HG02759 (cell line): Measurements from ENCODE around the gene PIK3CG.
"Not testable (repeated sequence)": the region's sequence is repeated elsewhere in the genome, so short reads cannot be mapped to it uniquely, and the experiment has no call there.

Source experiments
- ATAC-seq: cut with Tn5 transposase; IDR thresholded peaks from one replicate; pipeline ENCODE4 v1.9.1; 2021; ENCODE audit warnings: mild to moderate bottlenecking, moderate library complexity; ENCODE audit not compliant: unreplicated experiment

The PIK3CG gene

GRCh38 chr7:106865130-106866041 lies at the start of gene PIK3CG:
Gene PIK3CG (plus strand): TSS chr7:106865282. CDS start chr7:106867562, 2,280 bp downstream.
- peak; percentile 69 for ATAC-seq

DNA sequence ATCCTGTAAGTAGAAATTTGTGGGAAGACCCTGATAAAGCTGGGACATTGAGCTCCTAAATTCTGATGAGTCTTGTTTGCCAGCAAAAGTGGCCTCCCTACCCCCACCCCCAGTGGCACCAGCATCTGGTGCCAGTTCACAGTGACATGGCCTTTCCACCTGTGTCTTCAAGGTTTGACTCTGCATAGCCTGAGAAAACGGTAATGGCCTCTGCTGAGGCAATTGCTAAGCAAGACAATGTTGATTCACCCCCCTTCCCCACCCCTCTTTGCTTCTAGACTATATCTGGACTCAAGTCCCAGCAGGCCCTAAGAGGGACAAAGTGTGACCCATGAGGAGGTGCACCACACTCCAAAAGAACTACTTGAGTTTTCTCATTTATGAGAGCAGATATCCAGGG lies 48.0 kb upstream of the PIK3CG start:
- ATAC-seq, result no peak

- ATAC-seq, result no peak
Observed at GRCh38 chr7:106818736-106819135, 46.3 kb upstream of the PIK3CG start.

DNA sequence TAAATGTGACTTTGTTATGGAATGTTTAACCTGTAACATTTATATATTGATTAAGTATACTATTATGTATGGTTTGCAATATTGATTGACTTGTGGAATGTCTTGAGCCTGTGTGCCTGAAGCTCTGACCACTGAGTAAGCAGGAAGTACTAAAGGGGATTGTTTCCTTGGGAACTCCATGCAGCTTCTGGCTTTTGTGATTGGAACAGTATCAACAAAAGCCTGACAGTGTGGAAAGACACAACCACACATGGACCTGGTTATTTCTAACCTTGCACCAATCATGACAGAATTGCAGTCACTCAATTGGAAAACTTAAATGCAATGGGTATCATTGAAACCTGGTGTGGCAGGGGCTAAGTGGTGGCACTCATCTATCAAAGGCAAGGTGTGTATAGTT lies 45.5 kb upstream of the PIK3CG start:
- no peak for ATAC-seq

DNA sequence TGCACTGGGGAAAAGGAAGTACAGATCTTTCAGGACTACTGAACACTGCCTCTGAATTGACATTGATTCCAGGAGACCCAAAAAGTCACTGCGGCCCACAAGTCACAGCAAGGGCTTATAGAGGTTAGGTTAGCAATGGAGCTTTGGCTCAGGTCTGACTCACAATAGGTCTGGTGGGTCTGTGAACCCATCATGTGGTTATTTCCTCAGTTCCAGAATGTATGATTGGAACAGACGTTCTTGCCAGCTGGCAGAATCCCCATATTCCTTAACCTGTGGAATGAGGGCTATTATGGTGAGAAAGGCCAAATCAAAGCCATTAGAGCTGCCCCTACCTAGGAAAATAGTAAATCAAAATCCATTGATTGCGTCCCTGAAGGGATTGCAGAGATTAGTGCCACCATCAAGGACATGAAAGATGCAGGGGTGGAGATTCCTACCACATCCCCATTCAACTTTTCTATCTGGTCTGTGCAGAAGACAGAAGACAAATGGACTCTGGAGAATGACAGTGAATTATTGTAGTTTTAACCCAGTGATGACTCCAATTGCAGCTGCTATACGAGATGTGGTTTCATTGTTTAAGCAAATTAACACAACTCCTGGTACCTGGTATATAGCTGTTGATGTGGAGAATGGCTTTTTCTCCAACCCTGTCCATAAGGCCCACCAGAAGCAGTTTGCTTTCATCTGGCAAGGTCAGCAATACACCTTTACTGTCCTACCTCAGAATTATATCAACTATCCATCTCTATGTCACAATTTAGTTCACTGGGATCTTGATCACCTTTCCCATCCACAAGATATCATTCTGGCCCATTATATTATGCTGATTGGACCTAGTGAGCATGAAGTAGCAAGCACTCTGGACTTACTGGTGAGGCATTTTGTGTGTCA lies 44.5 kb upstream of the PIK3CG start:
- no peak for ATAC-seq

DNA sequence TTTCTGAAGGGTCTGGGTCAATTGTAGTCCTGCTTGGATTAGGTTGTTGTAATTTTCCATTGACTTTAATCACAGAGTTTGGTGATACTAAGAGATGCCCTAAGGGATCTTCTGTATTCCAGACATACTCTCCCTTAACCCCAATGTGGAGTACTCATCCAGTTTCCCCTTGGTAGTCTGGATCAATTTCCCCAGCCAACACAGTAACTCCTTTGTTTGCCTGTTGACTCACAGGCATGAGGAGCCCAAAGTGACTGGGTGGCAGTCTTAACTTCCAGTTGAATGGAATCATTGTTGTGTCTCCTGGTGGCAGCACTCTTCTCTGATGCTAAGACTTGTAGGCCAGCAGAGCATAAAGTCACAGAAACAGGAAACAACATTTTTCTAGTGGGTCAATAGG lies 41.5 kb upstream of the PIK3CG start:
- no peak for ATAC-seq

DNA sequence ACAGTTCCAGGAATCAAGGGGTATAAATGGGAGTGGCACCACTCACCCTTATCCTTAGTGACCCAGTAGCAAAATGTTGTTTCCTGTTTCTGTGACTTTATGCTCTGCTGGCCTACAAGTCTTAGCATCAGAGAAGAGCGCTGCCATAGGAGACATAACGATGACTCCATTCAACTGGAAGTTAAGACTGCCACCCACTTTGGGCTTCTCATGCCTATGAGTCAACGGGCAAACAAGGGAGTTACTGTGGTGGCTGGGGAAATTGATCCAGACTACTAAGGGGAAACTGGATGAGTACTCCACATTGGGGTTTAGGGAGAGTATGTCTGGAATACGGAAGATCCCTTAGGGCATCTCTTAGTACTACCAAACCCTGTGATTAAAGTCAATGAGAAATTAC lies 40.6 kb upstream of the PIK3CG start:
- ATAC-seq, result no peak

DNA sequence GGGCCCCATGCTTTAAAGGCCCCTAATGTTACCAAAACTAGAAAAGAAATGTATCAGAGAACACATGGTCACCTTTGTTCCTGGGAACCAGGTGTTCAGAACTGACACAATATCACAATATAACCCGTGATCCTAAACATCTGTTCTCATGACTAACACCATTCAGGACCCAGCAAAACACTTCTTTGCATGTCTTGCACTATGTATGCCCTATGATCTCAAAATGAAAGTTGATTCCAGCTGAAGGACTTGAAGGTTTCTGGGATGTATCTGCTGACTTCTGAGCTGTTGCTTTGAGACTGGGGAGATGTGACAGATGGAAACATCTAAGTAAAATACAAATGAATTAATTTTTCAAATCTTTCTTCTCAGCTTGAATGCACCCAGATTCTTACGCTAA lies 37.5 kb upstream of the PIK3CG start:
- no peak for ATAC-seq

GRCh38 chr7:106829496-106829895 lies 35.6 kb upstream of the PIK3CG start:
- ATAC-seq, result no peak

- not testable (repeated sequence) for ATAC-seq
Observed at GRCh38 chr7:106830896-106831295, 34.2 kb upstream of the PIK3CG start.

DNA sequence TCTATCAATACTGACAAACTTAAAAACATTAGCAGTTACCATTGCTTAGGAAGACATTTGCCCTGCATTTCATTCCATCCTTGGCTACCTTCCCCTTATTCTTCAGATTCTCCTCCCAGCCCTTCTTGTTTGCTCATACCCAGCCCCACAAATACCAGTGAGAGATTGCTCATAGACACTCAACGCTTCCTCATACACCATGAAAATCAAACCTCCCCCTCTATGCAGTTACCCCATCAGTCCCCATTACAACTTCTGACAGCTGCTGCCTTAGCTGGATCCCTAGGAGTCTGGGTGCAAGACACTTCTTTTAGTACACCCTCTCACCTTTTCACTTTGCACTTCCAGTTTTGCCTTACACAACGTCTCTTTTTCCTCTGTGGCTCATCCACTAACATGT lies 28.3 kb upstream of the PIK3CG start:
- no peak for ATAC-seq

- ATAC-seq, result no peak
Observed at GRCh38 chr7:106839511-106839910, 25.6 kb upstream of the PIK3CG start.

GRCh38 chr7:106840342-106840741 lies 24.7 kb upstream of the PIK3CG start:
- no peak for ATAC-seq

DNA sequence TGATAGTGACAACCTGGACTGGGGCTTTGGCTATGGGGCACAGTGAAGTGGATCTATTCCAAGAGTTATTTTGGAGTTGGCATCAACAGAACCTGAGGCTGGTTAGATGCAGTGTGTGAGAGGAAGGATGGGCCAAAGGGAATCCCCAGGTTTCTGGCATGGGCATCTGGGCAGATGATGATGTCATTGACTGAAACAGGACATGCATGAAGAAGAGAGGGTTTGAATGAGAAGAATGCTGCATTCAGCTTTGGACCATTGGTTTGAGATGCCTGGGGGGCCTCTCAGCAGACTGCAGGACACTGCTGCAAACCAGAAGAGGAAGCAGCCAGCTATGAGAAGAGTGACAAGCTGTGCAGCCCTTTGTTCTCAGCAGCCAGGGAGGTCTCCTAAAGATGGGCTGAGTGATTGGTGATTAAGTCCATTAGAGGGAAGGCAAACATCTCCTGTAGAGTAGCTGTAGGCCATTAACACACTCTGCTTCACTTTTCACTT lies 23.1 kb upstream of the PIK3CG start:
- no peak for ATAC-seq

DNA sequence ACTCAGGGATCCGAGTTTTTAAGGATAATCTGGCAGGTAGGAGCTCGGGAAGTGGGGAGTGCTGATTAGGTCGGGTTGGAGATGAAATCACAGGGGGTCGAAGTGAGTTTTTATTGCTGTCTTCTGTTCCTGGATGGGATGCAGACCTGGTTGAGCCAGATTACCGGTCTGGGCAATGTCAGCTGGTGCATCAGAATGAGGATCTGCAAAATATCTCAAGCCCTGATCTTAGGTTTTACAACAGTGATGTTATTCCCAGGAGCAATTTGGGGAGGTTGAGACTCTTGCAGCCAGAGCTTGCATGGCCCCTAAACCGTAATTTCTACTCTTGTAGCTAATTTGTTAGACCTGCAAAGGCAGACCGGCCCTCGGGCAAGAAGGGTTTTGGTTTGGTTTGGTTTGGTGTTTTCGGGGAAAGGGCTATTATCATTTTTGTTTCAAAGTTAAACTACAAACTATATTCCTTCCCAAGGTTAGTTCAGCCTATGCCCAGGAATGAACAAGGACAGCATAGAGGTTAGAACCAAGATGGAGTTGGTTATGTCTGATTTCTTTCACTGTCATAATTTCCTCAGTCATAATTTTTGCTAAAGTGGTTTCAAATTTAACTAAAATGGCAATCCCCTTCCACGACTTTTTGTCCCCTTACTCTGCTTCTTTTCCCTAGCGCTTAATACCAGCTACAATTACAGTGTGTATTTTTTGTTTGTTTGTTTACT lies 20.6 kb upstream of the PIK3CG start:
- no peak for ATAC-seq

GRCh38 chr7:106848049-106848448 lies 17.0 kb upstream of the PIK3CG start:
- ATAC-seq, result no peak

DNA sequence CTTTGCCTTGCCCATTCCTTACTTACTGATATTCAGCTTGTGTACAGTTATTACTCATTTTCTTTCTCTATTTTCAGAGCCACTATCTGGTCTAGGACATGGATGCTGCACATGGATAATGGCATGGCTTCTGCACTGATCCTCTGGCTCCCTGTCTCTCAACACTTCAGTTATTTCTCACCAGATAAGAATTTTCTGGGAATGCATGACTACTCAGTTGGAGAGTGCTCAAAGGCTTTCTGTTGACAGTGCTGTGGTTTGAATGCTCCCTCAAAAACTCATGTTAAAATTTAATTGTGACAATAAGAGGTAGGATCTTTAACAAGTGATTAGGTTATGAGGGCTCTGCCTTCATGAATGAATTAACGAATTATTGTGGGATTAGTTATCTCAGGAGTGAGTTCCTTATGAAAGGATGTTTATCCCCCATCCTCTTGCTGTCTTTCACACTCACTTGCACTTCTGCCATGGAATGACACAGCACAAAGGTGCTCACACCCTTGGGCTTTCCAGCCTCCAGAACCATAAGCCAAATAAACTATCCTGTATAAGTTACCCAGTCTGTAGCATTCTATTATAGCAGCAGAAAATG lies 16.1 kb upstream of the PIK3CG start:
- no peak for ATAC-seq

DNA sequence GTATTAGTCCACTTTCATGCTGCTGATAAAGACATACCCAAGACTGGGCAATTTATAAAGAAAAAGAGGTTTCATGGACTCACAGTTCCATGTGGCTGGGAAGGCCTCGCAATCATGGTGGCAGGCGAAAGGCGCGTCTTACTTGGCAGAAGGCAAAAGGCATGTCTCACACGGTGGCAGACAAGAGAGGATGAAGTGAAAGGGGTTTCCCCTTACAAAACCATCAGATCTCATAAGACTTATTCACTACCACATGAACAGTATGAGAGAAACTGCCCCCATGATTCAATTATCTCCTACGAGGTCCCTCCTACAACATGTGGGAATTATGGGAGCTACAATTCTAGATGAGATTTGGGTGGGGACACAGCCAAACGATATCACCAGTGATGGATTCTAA lies 13.4 kb upstream of the PIK3CG start:
- not testable (repeated sequence) for ATAC-seq

- no peak for ATAC-seq
Observed at GRCh38 chr7:106853250-106853908, 11.7 kb upstream of the PIK3CG start.

GRCh38 chr7:106855540-106856132 lies 9.4 kb upstream of the PIK3CG start:
- ATAC-seq, result peak; percentile 66
